GM18951 (cell line): Measurements from ENCODE around the gene RNF149.
A peak's percentile ranks its signal among the peaks of the same experiment; 100 is the strongest.

ENCODE experiments used
- POLR2A ChIP-seq: IDR thresholded peaks from 4 replicates; pipeline ENCODE4 v1.6.1; 2011; ENCODE audit warnings: mild to moderate bottlenecking; ENCODE audit not compliant: insufficient read length, insufficient read depth; ENCODE audit errors: extremely low read depth
- in situ Hi-C: fragments of 300-500 bp; cut with MboI; formaldehyde crosslinking; loops from one replicate; pipeline ENCODE4 v1.12.0; 2022; ENCODE audit warnings: low sequenced_read_pairs, mixed read lengths, inconsistent platforms; ENCODE audit not compliant: unreplicated experiment

The RNF149 gene

DNA sequence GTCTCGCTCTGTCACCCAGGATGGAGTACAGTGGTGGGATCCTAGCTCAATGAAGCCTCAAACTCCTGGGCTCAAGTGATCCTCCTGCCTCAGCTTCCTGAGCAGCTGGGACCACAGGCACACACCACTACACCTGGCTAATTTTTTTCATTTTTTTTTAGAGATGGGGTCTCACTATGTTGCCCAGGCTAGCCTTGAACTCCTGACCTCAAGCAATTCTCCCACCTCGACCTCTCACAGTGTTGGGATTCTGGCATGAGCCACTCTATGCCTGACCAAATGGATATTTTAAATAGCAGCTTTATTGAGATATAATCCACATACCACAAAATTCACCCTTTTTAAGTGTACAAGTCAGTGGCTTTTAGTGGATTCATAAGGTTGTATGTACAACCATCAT lies 11.1 kb downstream of the RNF149 start:
- in situ Hi-C loops, result no loop called here
- no peak for TF ChIP-seq POLR2A

DNA sequence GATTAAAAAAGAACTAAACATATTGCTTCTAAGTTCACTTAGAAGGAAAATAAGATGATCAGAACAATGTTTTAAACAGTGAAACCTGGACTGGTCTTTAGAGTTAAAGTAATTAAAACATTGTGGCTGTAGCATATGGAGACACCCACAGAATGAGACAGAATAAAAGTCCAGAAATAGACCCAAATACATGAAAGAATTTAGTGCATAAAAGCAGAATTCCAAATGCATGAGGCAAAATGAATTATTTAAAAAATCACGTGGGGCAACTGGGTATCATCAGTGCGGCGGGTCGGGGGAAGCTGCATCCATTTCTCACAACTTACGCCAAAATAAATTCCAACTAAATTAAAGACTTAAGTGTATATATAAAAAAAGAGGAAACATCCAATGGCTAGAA lies 12.1 kb downstream of the RNF149 start:
- in situ Hi-C loops, result no loop called here
- no peak for TF ChIP-seq POLR2A

DNA sequence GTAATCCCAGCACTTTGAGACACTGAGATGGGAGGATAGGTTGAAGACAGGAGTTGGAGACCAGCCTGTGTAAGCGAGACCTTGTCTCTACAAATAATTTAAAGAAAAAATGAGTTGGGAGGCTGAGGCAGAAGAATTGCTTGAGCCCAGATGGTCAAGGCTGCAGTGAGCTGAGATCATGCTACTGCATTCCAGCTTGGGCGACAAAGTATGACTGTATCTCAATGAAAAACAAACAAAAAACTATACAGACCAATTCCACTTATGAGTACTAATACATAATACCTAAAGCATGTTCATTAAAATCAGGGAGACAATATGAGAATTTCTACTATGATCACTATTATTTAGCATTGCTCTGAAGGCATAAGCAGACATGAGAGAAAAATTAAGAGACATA lies 12.6 kb downstream of the RNF149 start:
- no peak for TF ChIP-seq POLR2A
- in situ Hi-C loops, result no loop called here

DNA sequence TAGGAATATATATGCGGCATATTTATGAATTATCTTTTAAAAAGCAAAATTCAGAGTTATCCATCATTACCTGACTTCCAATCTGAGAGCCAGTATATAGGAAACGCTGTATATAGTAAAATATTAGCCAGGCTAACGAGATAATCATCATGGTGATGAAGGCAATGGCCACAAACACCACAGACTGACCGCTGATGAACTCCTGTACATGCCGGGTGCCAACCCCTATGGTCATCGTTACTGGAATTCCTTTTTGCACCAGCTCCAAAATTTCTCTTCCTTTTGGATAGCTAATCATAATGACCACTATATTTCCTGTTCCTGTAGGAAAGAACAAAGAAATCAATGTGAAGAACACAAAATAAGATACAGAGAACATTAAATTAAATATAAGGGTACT lies 13.6 kb downstream of the RNF149 start:
- in situ Hi-C loops, result no loop called here
- no peak for TF ChIP-seq POLR2A

DNA sequence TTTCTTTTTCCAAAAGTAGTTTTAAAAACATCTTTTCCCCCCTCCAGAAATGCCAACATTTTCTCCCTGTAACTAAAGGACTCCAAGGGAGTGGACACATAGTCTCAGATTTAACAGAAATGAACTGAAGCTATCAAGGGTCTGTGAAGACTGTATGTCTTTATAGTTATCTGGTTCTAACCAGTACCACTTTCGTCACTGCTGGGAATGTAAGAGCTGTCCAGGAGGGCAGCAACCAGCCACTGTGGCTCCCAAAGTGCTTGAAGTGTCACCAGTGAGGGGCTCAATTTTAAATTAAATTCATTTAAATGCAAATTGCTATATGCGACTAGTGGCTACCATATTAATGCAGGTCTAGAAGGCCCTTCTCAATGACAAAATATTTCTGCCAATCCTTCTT lies 15.0 kb downstream of the RNF149 start:
- TF ChIP-seq POLR2A, result no peak
- in situ Hi-C loops, result no loop called here

DNA sequence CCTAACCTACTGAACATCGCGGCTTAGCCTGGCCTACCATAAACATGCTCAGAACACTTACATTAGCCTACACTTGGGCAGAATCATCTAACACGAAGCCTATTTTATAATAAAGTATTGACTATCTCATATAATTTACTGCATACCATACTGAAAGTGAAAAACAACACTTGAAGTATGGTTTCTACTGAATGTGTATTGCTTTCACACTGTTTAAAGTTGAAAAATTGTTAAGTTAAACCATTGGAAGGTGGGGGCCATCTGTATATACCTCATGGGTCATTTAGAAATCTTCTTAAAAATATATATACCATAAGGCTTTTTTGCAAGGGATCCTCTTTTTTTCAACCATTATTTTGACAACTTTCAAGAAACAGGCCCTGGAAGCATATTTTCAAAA lies 16.5 kb downstream of the RNF149 start:
- TF ChIP-seq POLR2A, result no peak
- in situ Hi-C loops, result no loop called here

DNA sequence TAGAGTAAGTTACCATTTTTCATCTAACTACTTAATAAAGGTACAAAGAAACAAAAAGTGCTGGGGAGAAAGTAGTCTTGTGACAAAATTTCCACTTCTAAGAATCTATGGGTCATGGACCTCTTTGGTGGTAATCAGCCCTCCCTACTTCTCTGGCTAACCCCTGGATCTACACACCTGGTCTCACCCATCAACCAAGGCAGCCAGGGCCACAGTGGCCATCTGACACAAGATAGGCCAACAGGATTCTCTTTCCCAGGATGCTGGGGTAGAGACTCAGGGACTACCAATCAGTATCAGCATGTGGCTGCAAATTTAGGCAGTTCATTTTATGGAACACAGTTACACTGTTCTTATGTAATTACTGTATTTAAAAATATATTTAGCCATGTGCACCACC lies 17.8 kb downstream of the RNF149 start:
- in situ Hi-C loops, result no loop called here
- no peak for TF ChIP-seq POLR2A

DNA sequence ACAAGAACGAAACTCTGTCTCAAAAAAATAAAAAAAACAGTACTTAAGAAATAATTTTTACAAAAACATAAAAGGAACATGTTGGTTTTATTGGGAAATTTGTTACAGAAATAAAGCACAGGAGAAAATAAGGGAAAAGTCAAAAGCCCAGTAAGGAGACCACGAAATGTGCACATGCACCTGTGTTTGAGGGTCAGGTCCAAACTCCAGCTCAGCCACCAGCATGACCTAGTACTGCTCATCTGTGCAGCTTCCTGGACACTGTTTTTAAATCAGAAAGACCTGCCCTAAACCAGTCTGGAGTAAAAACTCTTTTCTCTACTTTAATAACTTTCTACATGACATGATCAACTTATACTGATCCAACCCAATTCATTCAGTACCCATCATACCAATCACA lies 21.2 kb downstream of the RNF149 start:
- no peak for TF ChIP-seq POLR2A
- in situ Hi-C loops, result no loop called here

DNA sequence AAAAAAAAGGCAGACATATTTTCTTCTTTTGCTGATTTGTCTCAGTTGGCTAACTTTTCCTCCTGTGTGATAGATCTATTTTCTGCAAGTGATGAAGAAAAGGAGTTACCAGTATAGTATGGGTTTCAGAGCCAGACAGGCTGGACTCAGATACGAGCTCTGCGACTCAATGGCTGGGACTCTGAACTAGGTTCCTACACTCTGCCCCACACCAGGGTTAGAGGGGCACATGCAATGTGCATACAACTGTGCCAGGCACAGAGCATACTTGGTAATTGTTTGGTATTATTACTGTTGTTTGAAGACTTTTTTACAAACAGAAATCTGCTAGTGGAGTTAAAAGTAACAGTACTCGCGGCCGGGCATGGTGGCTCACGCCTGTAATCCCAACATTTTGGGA lies 21.8 kb downstream of the RNF149 start:
- in situ Hi-C loops, result no loop called here
- TF ChIP-seq POLR2A, result no peak

DNA sequence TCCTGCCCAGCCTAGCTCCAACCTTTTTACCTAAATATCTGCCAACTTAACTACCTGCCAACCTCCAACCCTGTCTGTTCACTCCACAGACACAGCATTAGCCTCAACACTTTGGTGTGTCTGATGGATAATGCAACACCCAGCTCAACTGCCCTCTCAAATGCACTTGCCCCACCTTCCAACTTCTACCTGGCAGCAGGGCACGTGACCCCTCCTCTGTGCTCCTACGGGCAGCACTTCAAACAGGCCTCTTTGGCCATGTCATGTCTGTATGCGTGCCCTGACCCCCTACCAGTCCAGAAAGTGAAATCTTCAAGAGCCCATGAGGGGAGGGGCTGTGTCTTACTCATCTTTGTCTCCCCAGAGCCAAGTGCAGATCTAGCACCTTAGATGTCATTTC lies 25.5 kb downstream of the RNF149 start:
- no peak for TF ChIP-seq POLR2A
- in situ Hi-C loops, result no loop called here

DNA sequence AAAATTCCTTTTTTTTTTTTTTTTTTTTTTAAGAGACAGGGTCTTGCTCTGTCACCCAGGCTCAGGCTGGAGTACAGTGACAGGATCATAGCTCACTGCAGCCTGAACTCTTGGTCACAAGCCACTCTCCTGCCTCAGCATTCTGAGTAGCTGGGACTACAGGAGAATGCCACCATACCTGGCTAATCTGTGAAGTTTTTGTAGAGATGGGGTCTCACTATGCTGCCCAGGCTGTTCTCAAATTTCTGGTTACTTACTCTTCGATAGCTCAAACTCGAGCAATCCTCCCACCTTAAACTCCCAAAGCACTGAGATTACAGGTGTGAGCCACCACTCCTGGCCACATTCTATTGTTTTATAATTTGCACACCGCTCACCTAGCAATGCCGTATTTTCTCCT lies 27.0 kb downstream of the RNF149 start:
- no peak for TF ChIP-seq POLR2A
- in situ Hi-C loops, result no loop called here

DNA sequence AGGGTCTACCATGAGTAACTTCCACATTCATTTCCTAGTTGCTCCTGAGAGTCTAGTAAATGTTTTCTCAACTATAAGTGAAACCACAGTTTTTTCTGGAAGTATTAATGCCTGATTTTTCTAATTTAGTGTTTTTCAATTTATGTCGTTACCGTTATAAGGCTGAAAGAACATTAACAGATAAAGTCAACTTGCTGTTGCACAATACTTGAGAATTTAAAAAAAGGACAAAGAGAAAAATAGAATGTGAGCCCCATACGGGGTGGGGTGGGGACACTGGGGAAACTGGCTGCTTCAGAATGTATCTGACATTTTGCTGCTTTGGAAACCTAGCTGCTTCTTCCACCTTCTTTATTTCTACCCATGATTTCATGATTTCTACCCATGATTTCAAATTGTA lies 29.6 kb downstream of the RNF149 start:
- in situ Hi-C loops, result no loop called here
- TF ChIP-seq POLR2A, result no peak

DNA sequence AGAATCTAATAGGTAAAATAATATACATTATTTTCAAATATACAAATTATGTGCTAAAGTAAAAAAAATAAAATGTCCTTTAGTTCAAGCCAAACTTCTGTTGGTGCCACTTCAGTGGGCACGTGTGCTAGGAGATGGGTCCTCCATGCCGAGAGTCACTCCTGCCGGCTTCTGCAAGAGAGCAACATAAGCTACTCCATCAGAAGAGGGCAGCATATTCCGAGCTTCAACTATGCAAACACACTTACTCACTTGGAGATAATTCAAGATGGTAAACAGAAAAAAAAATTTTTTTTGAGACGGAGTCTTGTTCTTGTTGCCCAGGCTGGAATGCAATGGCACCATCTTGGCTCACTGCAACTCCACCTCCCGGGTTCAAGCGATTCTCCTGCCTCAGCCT lies 31.4 kb downstream of the RNF149 start:
- in situ Hi-C loops, result no loop called here

DNA sequence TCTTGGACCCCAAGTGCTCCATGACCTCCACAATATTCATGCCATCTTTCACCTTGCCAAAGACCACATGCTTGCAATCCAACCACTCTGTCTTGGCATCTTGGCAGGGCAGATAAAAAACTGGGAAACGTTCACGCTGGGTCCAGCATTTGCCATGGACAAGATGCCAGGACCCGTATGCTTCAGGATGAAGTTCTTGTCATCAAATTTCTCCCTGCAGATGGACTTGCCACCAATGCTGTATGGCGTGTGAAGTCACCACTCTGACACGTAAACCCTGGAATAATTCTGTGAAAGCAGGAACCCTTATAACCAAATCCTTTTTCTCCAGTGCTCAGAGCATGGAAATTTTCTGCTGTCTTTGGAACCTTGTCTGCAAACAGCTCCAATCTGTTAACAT lies 34.4 kb downstream of the RNF149 start:
- in situ Hi-C loops, result no loop called here
- no peak for TF ChIP-seq POLR2A

More for the DNA sequence above, 31.4 kb downstream of the RNF149 start:
- no peak for TF ChIP-seq POLR2A

DNA sequence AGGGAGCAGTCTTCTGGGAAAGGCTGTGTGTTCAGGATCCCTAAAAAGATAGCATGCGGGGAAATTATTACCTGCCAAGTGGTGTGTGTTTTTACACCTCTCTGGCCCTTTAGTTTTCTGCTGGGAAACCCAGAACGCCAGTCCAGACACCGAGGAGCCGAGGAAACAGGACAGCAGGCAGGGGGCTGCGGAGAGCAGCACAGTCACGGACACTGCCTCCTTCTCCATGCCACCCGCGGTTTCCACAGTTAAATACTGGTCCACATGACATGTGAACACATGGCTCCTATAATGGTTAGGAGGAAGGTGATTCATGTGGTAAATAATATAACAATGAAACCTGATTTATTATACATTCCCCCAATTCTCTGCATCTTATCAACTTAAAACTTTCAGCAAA lies 35.4 kb downstream of the RNF149 start:
- TF ChIP-seq POLR2A, result peak; percentile 7
- in situ Hi-C loops, result no loop called here

DNA sequence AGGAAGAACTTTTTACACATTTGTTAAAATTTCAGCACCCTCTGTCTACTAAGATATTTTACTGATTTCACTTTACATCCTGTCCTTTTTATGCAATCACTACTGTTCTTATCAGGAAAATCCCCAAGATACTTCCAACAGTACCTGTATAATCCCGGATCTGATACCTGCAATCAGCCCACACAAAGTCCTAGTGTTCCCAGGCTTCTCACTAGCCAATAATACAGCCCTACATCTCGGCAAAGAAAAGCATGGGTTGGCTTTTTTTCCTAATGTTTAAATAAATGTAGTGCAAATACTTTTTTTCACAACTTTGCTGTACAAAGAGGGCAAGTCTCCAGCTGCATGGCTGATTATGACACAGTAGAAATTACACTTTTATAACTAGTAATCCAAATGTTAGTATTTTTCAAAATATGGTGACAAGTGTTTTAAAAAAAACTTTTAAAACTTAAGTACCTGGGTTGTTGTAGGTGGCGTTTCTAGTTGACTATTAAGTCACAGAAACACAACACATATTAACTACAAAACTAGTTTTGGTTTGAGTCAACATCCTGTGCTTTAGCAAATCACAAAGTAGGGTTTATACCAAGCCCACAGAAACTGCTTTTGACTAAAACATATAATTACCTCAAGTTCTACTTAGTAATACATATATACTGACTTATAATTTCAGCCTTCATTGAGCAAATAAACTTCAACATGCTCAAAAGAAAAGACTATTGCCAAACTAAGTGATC lies 36.3 kb downstream of the RNF149 start:
- in situ Hi-C loops, result no loop called here
- no peak for TF ChIP-seq POLR2A
